Right cardiac atrium (tissue), 5 donors: ENCODE results near the gene KCNA2. TPM values are rescaled to one million over a fixed set of nuclear protein-coding genes. Genes with fewer than 3 reads are reported as not detected.

Experiments used
- ATAC-seq, 2 donors: fragments of 200-7000 bp; cut with Tn5 transposase; one replicate each; pipeline versions ENCODE4 v1.8.0 to v1.9.1; 2020; ENCODE audit warnings: moderate library complexity in 2 of 2, mild to moderate bottlenecking in 1 of 2
- DNase-seq, 3 donors: peaks; one replicate each; pipeline ENCODE4 v3.0.0-alpha.2; 2020
- H3K27ac ChIP-seq: one replicate; pipeline ENCODE4 v1.5.1; 2013; ENCODE audit warnings: mild to moderate bottlenecking, low read length, control low read depth, moderate library complexity
- H3K27me3 ChIP-seq: one replicate; pipeline ENCODE4 v1.6.1; 2013; ENCODE audit not compliant: control insufficient read depth, insufficient read depth
- H3K4me1 ChIP-seq: one replicate; pipeline ENCODE4 v1.6.1; 2013; ENCODE audit warnings: low read length; ENCODE audit not compliant: control insufficient read depth, insufficient read depth
- H3K4me3 ChIP-seq: one replicate; pipeline ENCODE4 v1.5.1; 2013; ENCODE audit warnings: low read length, control low read depth
- H3K9me3 ChIP-seq: one replicate; pipeline ENCODE4 v1.6.1; 2013; ENCODE audit warnings: low read length; ENCODE audit not compliant: control insufficient read depth
- WGBS: extraction: QIAGEN DNeasy Blood & Tissue Kit; methylation state at CpG from one replicate; pipeline ENCODE4 v1.1.7; 2013; 5-methylcytosine and 5-hydroxymethylcytosine counted together
- intact Hi-C, 4 donors: fragments of 100-400 bp; cut with DNase I; formaldehyde crosslinking; loops; one replicate each; pipeline versions ENCODE4 v1.11.0 to v1.14.0; 2022 to 2023
- long read RNA-seq, 4 donors: library from polyadenylated mRNA; unstranded; transcript quantifications; one replicate each; pipeline ENCODE4 v2.0.0, GENCODE V29; 2020 to 2021
- polyA plus RNA-seq: library from polyadenylated mRNA; stranded (reverse); fragments of 200-250 nt; gene quantifications from one replicate; pipeline ENCODE4 v1.2.3, GENCODE V29; 2013
- total RNA-seq, 4 donors: library from RNA; stranded (reverse); fragmentation: NEBNext Ultra II Directional; extraction: Animal tissue kit (Norgen Biotek cat#: 25700); gene quantifications; one replicate each; pipeline ENCODE4 v1.2.1, GENCODE V29; 2021
- donor health status: healthy with polysubstance abuse.
- donor health status: DM: no; HTN: yes; CAD: no.
- donor health status: DM: no; HTN: no; CAD: no.
- donor health status: DM: no; HTN: yes; CAD: no; lungs with severe emphysema.
- donor health status: DM: yes; HTN: yes; CAD: no.

KCNA2 gene
- 1 to 10 TPM in 2 of 4 donors, under 1 TPM in 2; 0.50 to 1.5 (median 1.0) TPM for total RNA-seq
- polyA plus RNA-seq, result 0.48 TPM
- long read RNA-seq, donor 1, partial matches to known transcripts, result 0 of 1 reads
- long read RNA-seq, donor 1, other reads (novel, unspliced or antisense), result 1 of 1 reads
- long read RNA-seq, donor 2, partial matches to known transcripts, result 0 of 1 reads
- long read RNA-seq, donor 2, other reads (novel, unspliced or antisense), result 1 of 1 reads
- long read RNA-seq, donor 3, result 0 reads
- long read RNA-seq, donor 4, result 0 reads

GRCh38 chr1:110605901-110606656 is at the start of gene KCNA2:
KCNA2 (minus strand) TSS chr1:110606358; CDS start chr1:110604782, 1,576 bp downstream.
- WGBS, result under 1% methylated on average over 41 of the region's 41 CpGs
- Histone ChIP-seq H3K9me3 (no peaks in the 10 kb centered on the region), H3K4me3 (peak within 1 kb of the TSS; percentile 56), H3K27ac (no peak within 1 kb of the TSS), H3K27me3 (no peaks in the 10 kb centered on the region), H3K4me1 (peaks cover 7% of the 10 kb centered on the region)
- intact Hi-C loops, result loop anchor here in 1 of 4 donors (10.0 kb wide), 1 partner anchor 51 kb away; no protein-coding TSS in a partner anchor
- peak; percentile 74 to 86 for ATAC-seq
- peak; percentile 56 to 86 (median 81) for DNase-seq

GRCh38 chr1:110650609-110651008 is 44.5 kb upstream of the KCNA2 start:
- no peak overlapping the region for H3K27ac ChIP-seq
- H3K4me1 ChIP-seq, result no peaks in the 10 kb centered on the region
- intact Hi-C loops, result no loop called here
- no peaks in the 10 kb centered on the region for H3K27me3 ChIP-seq
- 69% methylated on average over 2 of the region's 2 CpGs for WGBS
- H3K9me3 ChIP-seq, result no peaks in the 10 kb centered on the region
- no peak overlapping the region for H3K4me3 ChIP-seq
- no peak for DNase-seq
- ATAC-seq, result no peak

GRCh38 chr1:110648417-110648816 is 42.3 kb upstream of the KCNA2 start:
- no peaks in the 10 kb centered on the region for H3K9me3 ChIP-seq
- WGBS, result 73% methylated on average over 2 of the region's 2 CpGs
- no peaks in the 10 kb centered on the region for H3K27me3 ChIP-seq
- intact Hi-C loops, result no loop called here
- ATAC-seq, result no peak
- no peak for DNase-seq
- H3K27ac ChIP-seq, result no peak overlapping the region
- H3K4me3 ChIP-seq, result no peak overlapping the region
- H3K4me1 ChIP-seq, result no peaks in the 10 kb centered on the region

GRCh38 chr1:110647254-110647891 is 41.2 kb upstream of the KCNA2 start:
- intact Hi-C loops, result no loop called here
- Histone ChIP-seq H3K4me3 (no peak overlapping the region), H3K4me1 (no peaks in the 10 kb centered on the region), H3K27me3 (no peaks in the 10 kb centered on the region), H3K9me3 (no peaks in the 10 kb centered on the region), H3K27ac (no peak overlapping the region)
- 14% methylated on average over 5 of the region's 5 CpGs for WGBS
- DNase-seq, result no peak
- ATAC-seq, result peak; percentile 75 to 79

- Histone ChIP-seq H3K27me3 (no peaks in the 10 kb centered on the region), H3K27ac (no peak overlapping the region), H3K9me3 (no peaks in the 10 kb centered on the region), H3K4me1 (no peaks in the 10 kb centered on the region), H3K4me3 (no peak overlapping the region)
- intact Hi-C loops, result no loop called here
- no peak for DNase-seq
- ATAC-seq, result peak; percentile 62 to 66
- WGBS, result 52% methylated on average over 4 of the region's 4 CpGs
Measured at GRCh38 chr1:110645821-110646735, 39.9 kb upstream of the KCNA2 start.

- intact Hi-C loops, result no loop called here
Measured at GRCh38 chr1:110645211-110645610, 39.1 kb upstream of the KCNA2 start.

GRCh38 chr1:110643879-110644472 is 37.8 kb upstream of the KCNA2 start:
- intact Hi-C loops, result no loop called here
- H3K4me1 ChIP-seq, result no peaks in the 10 kb centered on the region

More at GRCh38 chr1:110645211-110645610, 39.1 kb upstream of the KCNA2 start:
- H3K9me3 ChIP-seq, result no peaks in the 10 kb centered on the region
- DNase-seq (no peak), ATAC-seq (no peak)
- H3K27me3 ChIP-seq, result no peaks in the 10 kb centered on the region
- no peak overlapping the region for H3K4me3 ChIP-seq
- H3K27ac ChIP-seq, result no peak overlapping the region
- no peaks in the 10 kb centered on the region for H3K4me1 ChIP-seq

GRCh38 chr1:110639724-110640386 is 33.7 kb upstream of the KCNA2 start:
- no peak overlapping the region for H3K27ac ChIP-seq
- no peaks in the 10 kb centered on the region for H3K27me3 ChIP-seq
- intact Hi-C loops, result no loop called here
- H3K4me3 ChIP-seq, result no peak overlapping the region
- H3K4me1 ChIP-seq, result peaks cover 4% of the 10 kb centered on the region
- ATAC-seq (peak; percentile 65 to 66), DNase-seq (no peak)
- H3K9me3 ChIP-seq, result no peaks in the 10 kb centered on the region
- 15% methylated on average over 2 of the region's 2 CpGs for WGBS

More at GRCh38 chr1:110643879-110644472, 37.8 kb upstream of the KCNA2 start:
- DNase-seq (no peak), ATAC-seq (no peak)
- Histone ChIP-seq H3K9me3 (no peaks in the 10 kb centered on the region), H3K27ac (no peak overlapping the region), H3K4me3 (no peak overlapping the region), H3K27me3 (no peaks in the 10 kb centered on the region)
- 25% methylated on average over 4 of the region's 4 CpGs for WGBS

- ATAC-seq, result no peak
- intact Hi-C loops, result no loop called here
Measured at GRCh38 chr1:110638556-110638955, 32.4 kb upstream of the KCNA2 start.

GRCh38 chr1:110638058-110638457 is 31.9 kb upstream of the KCNA2 start:
- Histone ChIP-seq H3K4me1 (peaks cover 4% of the 10 kb centered on the region), H3K4me3 (no peak overlapping the region), H3K27me3 (no peaks in the 10 kb centered on the region), H3K27ac (no peak overlapping the region), H3K9me3 (no peaks in the 10 kb centered on the region)
- no peak for ATAC-seq
- 66% methylated on average over 2 of the region's 2 CpGs for WGBS
- intact Hi-C loops, result no loop called here
- DNase-seq, result no peak

More at GRCh38 chr1:110638556-110638955, 32.4 kb upstream of the KCNA2 start:
- no peak overlapping the region for H3K27ac ChIP-seq
- H3K4me3 ChIP-seq, result no peak overlapping the region
- no peaks in the 10 kb centered on the region for H3K27me3 ChIP-seq
- H3K9me3 ChIP-seq, result no peaks in the 10 kb centered on the region
- DNase-seq, result no peak
- 92% methylated on average over 6 of the region's 6 CpGs for WGBS
- peaks cover 4% of the 10 kb centered on the region for H3K4me1 ChIP-seq
